Measurements from ENCODE around the gene PET100. TPM values are rescaled to one million over a fixed set of nuclear protein-coding genes. Genes with fewer than 3 reads are reported as not detected.

Gene PET100
- total RNA-seq, 1 experiment from 2014 or later: 69.0 TPM

- no peak overlapping the region for H3K4me3 ChIP-seq
- H3K27me3 ChIP-seq: peaks cover 40% of the 10 kb centered on the region
- DNase-seq: no peak
- no peaks in the 10 kb centered on the region for H3K9me3 ChIP-seq
- no peaks in the 10 kb centered on the region for H3K36me3 ChIP-seq
Observed at GRCh38 chr19:7657131-7657751, 27.6 kb downstream of the PET100 start.

- no peak overlapping the region for H3K4me3 ChIP-seq
- peaks cover 50% of the 10 kb centered on the region for H3K27me3 ChIP-seq
- no peaks in the 10 kb centered on the region for H3K9me3 ChIP-seq
- no peaks in the 10 kb centered on the region for H3K36me3 ChIP-seq
- DNase-seq: no peak
Observed at GRCh38 chr19:7658219-7658686, 28.7 kb downstream of the PET100 start.

DNA sequence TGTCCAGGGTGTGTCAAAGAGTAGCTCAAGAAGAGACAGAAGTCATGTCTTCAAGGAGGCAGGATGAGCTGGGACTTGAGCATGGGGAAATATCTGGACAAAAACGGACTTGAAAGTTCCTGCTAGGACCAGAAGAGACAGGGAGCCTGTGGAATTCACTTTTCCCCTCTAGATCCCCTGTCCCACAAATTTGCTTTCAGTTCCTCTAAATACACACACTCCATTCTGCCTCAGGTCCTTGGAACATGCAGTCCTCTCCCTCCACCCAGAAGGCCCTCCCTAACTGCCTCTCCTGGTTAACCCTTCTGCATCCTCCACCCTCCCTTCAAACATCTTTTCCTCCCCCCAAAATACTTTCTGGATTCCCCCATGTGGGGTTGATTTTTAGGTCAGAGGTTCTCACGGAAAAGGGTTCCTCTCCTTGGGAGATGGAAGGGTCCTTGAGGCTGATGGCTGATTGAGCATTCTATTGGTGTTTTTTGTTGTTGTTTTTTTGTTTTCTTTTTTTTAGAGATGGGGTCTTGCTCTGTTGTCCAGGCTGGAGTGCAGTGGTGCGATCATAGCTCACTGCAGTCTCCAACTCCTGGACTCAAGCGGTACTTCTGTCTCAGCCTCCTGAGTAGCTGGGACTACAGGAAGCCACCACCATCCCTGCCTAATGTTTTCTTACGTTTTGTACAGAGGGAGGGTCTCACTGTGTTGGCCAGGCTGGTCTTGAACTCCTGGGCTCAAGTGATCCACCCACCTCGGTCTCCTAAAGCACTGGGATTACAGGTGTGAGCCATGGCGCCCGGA is 32.3 kb downstream of the PET100 start:
- no peak overlapping the region for H3K4me3 ChIP-seq
- no peaks in the 10 kb centered on the region for H3K9me3 ChIP-seq
- no peak for DNase-seq
- peaks cover 56% of the 10 kb centered on the region for H3K27me3 ChIP-seq
- no peaks in the 10 kb centered on the region for H3K36me3 ChIP-seq

DNA sequence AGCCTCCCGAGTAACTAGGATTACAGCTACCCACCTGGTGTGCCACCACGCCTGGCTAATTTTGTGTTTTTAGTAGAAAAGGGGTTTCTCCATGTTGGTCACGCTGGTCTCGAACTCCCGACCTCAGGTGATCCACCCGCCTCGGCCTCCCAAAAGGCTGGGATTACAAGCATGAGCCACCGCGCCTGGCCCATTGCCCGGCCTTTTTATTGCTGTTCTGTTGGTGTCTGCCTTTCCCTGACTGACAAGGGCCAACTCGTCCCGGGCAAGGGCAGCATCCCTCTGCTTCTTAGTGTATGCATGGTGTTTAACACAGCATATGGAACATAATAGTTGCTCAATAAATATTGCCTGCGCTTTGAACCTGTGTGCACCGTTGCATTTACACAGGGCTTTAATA is 33.1 kb downstream of the PET100 start:
- Histone ChIP-seq H3K36me3 (no peaks in the 10 kb centered on the region), H3K4me3 (no peak overlapping the region), H3K27me3 (peaks cover 56% of the 10 kb centered on the region), H3K9me3 (no peaks in the 10 kb centered on the region)
- DNase-seq: peak; percentile 55

GRCh38 chr19:7663706-7664105 is 34.1 kb downstream of the PET100 start:
- H3K4me3 ChIP-seq: no peak overlapping the region
- H3K36me3 ChIP-seq: no peaks in the 10 kb centered on the region
- H3K27me3 ChIP-seq: peaks cover 54% of the 10 kb centered on the region
- no peak for DNase-seq
- no peaks in the 10 kb centered on the region for H3K9me3 ChIP-seq

- no peak for DNase-seq
- H3K27me3 ChIP-seq: peaks cover 59% of the 10 kb centered on the region
- H3K4me3 ChIP-seq: no peak overlapping the region
- no peaks in the 10 kb centered on the region for H3K36me3 ChIP-seq
- no peaks in the 10 kb centered on the region for H3K9me3 ChIP-seq
Observed at GRCh38 chr19:7665076-7665475, 35.5 kb downstream of the PET100 start.

DNA sequence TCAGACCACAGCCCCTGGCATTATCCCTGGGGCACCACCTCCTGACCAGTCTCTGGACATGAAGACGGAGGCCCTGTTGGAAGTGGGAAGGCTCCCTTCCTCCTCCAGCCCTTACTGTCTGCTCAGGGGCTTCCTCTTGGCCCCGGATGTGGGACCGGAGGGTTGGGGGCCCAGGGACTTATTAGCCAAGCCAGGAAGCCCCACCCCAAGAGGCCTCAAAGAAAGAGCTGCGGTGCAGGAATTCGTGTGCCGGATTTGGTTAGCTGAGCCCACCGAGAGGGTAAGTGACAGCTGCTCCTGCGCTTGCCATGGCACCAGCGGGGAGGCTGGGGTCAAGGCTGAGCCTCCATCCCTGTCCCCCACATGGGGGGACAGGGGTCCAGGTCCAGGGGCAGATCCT is 39.2 kb downstream of the PET100 start, which contains the start of gene RETN:
Gene RETN (plus strand): TSS at position 208 of the 400 bp plus-strand sequence. CDS start 278 bp downstream, outside the sequence.
- Histone ChIP-seq H3K9me3 (peaks cover 7% of the 10 kb centered on the region), H3K4me3 (no peak within 1 kb of the TSS), H3K36me3 (no peaks in the 10 kb centered on the region), H3K27me3 (peaks cover 61% of the 10 kb centered on the region)
- no peak for DNase-seq

- peaks cover 13% of the 10 kb centered on the region for H3K9me3 ChIP-seq
- no peak for DNase-seq
- no peak overlapping the region for H3K4me3 ChIP-seq
- H3K27me3 ChIP-seq: peaks cover 58% of the 10 kb centered on the region
- H3K36me3 ChIP-seq: no peaks in the 10 kb centered on the region
Observed at GRCh38 chr19:7669641-7670040, 40.0 kb downstream of the PET100 start.

- H3K4me3 ChIP-seq: 0 out of 2 replicates have a peak overlapping the region, but pooled peaks have one; percentile 15
- DNase-seq: peak; percentile 31
Observed at GRCh38 chr19:7670150-7670783, 40.7 kb downstream of the PET100 start.

GRCh38 chr19:7670790-7671189 is 41.2 kb downstream of the PET100 start:
- H3K27me3 ChIP-seq: peaks cover 62% of the 10 kb centered on the region
- H3K36me3 ChIP-seq: no peaks in the 10 kb centered on the region
- H3K4me3 ChIP-seq: no peak overlapping the region
- peaks cover 14% of the 10 kb centered on the region for H3K9me3 ChIP-seq
- no peak for DNase-seq

More at GRCh38 chr19:7670150-7670783, 40.7 kb downstream of the PET100 start:
- peaks cover 13% of the 10 kb centered on the region for H3K9me3 ChIP-seq
- H3K27me3 ChIP-seq: peaks cover 60% of the 10 kb centered on the region
- no peaks in the 10 kb centered on the region for H3K36me3 ChIP-seq

DNA sequence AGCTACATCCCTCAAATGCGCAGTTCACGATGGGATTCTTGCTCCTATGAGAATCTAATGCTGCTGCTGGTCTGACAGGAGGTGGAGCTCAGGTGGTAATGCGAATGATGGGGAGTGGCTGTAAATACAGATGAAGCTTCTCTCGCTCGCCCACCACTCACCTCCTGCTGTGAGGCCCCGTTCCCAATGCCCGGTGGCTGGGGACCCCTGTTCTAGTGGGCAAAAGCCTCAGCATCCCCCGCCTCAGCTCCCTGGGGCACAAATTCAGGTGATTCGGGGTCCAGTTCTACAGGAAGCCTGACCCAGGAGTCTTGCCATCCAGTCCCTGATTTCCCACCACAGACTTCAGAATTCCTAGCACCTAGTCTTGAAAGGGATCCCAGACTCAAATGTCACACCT is 42.9 kb downstream of the PET100 start:
- Histone ChIP-seq H3K4me3 (no peak overlapping the region), H3K9me3 (peaks cover 14% of the 10 kb centered on the region), H3K36me3 (no peaks in the 10 kb centered on the region), H3K27me3 (peaks cover 80% of the 10 kb centered on the region)
- no peak for DNase-seq

DNA sequence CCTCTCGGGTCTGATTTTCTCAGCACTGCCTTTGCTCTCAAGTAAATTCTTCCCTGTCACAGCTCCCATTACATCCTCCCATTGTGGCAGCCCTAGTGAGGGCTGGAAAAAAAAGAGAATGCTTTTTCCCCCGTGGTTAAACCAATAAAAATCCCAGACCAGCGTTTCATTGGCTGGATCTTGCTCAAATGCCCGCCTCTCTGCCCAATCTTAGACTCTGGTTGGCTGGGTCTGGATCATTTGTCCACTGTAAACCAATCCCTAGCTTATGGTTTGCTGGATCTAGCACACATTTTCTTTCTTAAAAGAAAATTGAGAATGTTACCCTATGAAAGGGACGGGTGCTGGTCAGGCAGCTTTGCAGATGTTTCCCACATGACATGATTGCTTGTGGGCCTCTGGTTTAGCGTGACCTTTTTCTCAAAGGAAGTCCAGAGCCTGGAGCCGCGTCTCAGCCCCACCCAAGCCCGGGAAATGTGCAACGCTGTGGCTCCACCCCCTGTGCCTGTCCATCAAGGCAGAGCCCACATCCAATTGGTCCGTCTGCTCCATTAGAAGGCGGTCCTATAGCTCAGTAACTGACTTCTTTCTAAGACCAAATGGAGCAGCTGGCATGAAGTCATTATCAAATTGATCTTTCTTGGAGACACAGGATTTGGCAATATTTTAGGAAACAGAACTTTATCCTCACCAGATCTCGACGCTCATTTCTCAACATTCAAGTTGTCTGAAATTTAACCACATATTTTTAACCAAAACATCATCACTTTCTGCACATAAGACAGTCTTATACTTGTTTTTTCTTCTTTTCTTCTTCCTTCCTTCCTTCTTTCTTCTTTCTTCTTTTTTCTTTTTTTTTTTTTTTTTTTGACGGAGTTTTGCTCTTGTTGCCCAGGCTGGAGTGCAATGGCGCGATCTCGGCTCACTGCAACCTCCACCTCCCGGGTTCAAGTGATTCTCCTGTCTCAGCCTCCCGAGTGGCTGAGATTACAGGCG is 44.7 kb downstream of the PET100 start:
- peak; percentile 72 for DNase-seq
- Histone ChIP-seq H3K27me3 (peaks cover 78% of the 10 kb centered on the region), H3K4me3 (no peak overlapping the region), H3K36me3 (no peaks in the 10 kb centered on the region), H3K9me3 (peaks cover 14% of the 10 kb centered on the region)

- Histone ChIP-seq H3K4me3 (no peak overlapping the region), H3K27me3 (peaks cover 71% of the 10 kb centered on the region), H3K9me3 (peaks cover 14% of the 10 kb centered on the region), H3K36me3 (no peaks in the 10 kb centered on the region)
- no peak for DNase-seq
Observed at GRCh38 chr19:7676376-7676775, 46.8 kb downstream of the PET100 start.

DNA sequence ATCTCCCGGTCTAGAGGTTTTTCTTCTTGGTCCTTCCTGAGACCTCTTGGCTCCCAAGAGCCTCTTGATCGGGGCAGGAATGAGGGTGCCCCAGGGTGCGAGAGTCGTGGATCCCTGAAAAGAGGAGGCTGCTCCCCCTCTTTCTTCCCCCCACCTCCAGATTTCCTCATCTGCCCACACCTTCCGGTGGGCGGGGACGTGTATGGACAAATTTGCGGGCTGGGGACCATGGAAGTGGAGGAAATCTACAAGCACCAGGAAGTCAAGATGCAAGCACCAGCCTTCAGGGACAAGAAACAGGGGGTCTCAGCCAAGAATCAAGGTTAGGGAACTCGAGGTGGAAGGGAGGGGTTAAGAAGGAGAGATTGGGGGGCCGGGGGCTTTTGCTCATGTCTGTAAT is 47.3 kb downstream of the PET100 start, which contains the start of gene MCEMP1:
Gene MCEMP1 (plus strand): TSS at position 237 of the 400 bp plus-strand sequence. CDS start 31 bp downstream, at position 268.
- no peak for DNase-seq
- Histone ChIP-seq H3K9me3 (peaks cover 14% of the 10 kb centered on the region), H3K4me3 (no peak within 1 kb of the TSS), H3K36me3 (no peaks in the 10 kb centered on the region), H3K27me3 (peaks cover 66% of the 10 kb centered on the region)

GRCh38 chr19:7677669-7678311 is 48.2 kb downstream of the PET100 start:
- peaks cover 5% of the 10 kb centered on the region for H3K36me3 ChIP-seq
- DNase-seq: no peak
- no peak overlapping the region for H3K4me3 ChIP-seq
- H3K27me3 ChIP-seq: peaks cover 57% of the 10 kb centered on the region
- H3K9me3 ChIP-seq: peaks cover 14% of the 10 kb centered on the region

All from MG63 (cell line).